PC-3 (cell line): Measurements from ENCODE around the gene CNBD2. TPM values are rescaled to one million over a fixed set of nuclear protein-coding genes. Genes with fewer than 3 reads are reported as not detected.
"Not testable (repeated sequence)": the region's sequence is repeated elsewhere in the genome, so short reads cannot be mapped to it uniquely, and the experiment has no call there.

Experiments
- ATAC-seq: fragments of 200-7000 bp; cut with Tn5 transposase; 2 replicates; pipeline ENCODE4 v1.9.1; 2020; ENCODE audit warnings: mild to moderate bottlenecking, moderate library complexity
- BruUV-seq: library from RNA; stranded (reverse); fragments of 400-500 nt; replicated peaks from 2 replicates; lab custom pipeline; 2021; lab: Mats Ljungman, UMichigan
- CTCF ChIA-PET: fragments of 300-600 bp; sonication (Branson Sonifier 250); formaldehyde crosslinking; loops from one replicate; lab custom pipeline; 2022; ENCODE audit warnings: antibody characterized with exemption; lab: Charles Lee
- POLR2A ChIA-PET: fragments of 300-600 bp; sonication (Branson Sonifier 250); formaldehyde crosslinking; loops from one replicate; lab custom pipeline; 2022; ENCODE audit warnings: antibody characterized with exemption; ENCODE audit not compliant: unreplicated experiment; lab: Charles Lee
- DNase-seq: peaks from one replicate; pipeline ENCODE4 v3.0.0-alpha.2; 2015
- H2AFZ ChIP-seq: fragments of 300-600 bp; sonication (generic); 2 replicates; pipeline ENCODE4 v1.6.0; 2016; ENCODE audit warnings: antibody characterized with exemption, low read length
- H3F3A ChIP-seq: fragments of 300-600 bp; sonication (generic); one replicate; pipeline ENCODE4 v1.6.0; 2017; ENCODE audit warnings: antibody characterized with exemption, low read length, control low read depth, mild to moderate bottlenecking; ENCODE audit not compliant: unreplicated experiment
- H3K27ac ChIP-seq: fragments of 300-600 bp; sonication (generic); 2 replicates; pipeline ENCODE4 v1.5.1; 2016; ENCODE audit warnings: mild to moderate bottlenecking, low read length
- H3K27me3 ChIP-seq: fragments of 300-600 bp; sonication (generic); 2 replicates; pipeline ENCODE4 v1.6.1; 2016; ENCODE audit warnings: low read length, mixed read lengths
- H3K36me3 ChIP-seq: fragments of 300-600 bp; sonication (generic); 2 replicates; pipeline ENCODE4 v1.6.1; 2016; ENCODE audit warnings: low read depth, mixed run types, low read length, mixed read lengths
- H3K4me1 ChIP-seq: fragments of 300-600 bp; sonication (generic); 2 replicates; pipeline ENCODE4 v1.5.1; 2016; ENCODE audit warnings: low read length; ENCODE audit not compliant: insufficient read depth
- H3K4me2 ChIP-seq: fragments of 300-600 bp; sonication (generic); 2 replicates; pipeline ENCODE4 v1.6.0; 2016; ENCODE audit warnings: low read length
- H3K4me3 ChIP-seq: fragments of 300-600 bp; sonication (generic); 2 replicates; pipeline ENCODE4 v1.5.1; 2016; ENCODE audit warnings: mild to moderate bottlenecking, low read length, mixed read lengths
- H3K79me2 ChIP-seq: fragments of 300-600 bp; sonication (generic); 2 replicates; pipeline ENCODE4 v1.6.1; 2017; ENCODE audit warnings: low read length, mixed read lengths
- H3K9ac ChIP-seq: fragments of 300-600 bp; sonication (generic); 2 replicates; pipeline ENCODE4 v1.6.0; 2016; ENCODE audit warnings: mild to moderate bottlenecking, low read length
- H3K9me2 ChIP-seq: fragments of 300-600 bp; sonication (generic); replicated peaks from 2 replicates; pipeline ENCODE4 v1.6.1; 2016; ENCODE audit warnings: mixed run types, low read length, mixed read lengths
- H3K9me3 ChIP-seq: fragments of 300-600 bp; sonication (generic); 2 replicates; pipeline ENCODE4 v1.6.1; 2016; ENCODE audit warnings: low read length, mixed read lengths
- H4K20me1 ChIP-seq: fragments of 300-600 bp; sonication (generic); 2 replicates; pipeline ENCODE4 v1.6.1; 2016; ENCODE audit warnings: low read length, mixed read lengths
- EZH2 ChIP-seq: fragments of 300-600 bp; sonication (generic); IDR thresholded peaks from one replicate; pipeline ENCODE4 v1.6.1; 2017; ENCODE audit warnings: antibody characterized with exemption, mild to moderate bottlenecking, low read length; ENCODE audit not compliant: unreplicated experiment
- EZH2phosphoT487 ChIP-seq: fragments of 300-600 bp; sonication (generic); IDR thresholded peaks from 2 replicates; pipeline ENCODE4 v1.6.1; 2018; ENCODE audit warnings: mild to moderate bottlenecking, antibody characterized with exemption, low read length, borderline replicate concordance
- intact Hi-C: fragments of 100-400 bp; cut with micrococcal nuclease; formaldehyde crosslinking; loops from 2 replicates; pipeline ENCODE4 v1.9.0; 2023
- total RNA-seq: library from RNA; depleted of rRNA; stranded (reverse); fragments of >200 nt; gene quantifications from 2 replicates; pipeline ENCODE4 v1.2.3, GENCODE V29; 2014
- TF ChIP-seq, protein P1 (sequence below): fragments of 300-600 bp; sonication (generic); conservative IDR thresholded peaks from 2 replicates; pipeline ENCODE4 v1.5.1; 2017; ENCODE audit warnings: antibody characterized with exemption, low read depth, mild to moderate bottlenecking, low read length

Gene CNBD2
- total RNA-seq, 1 experiment from 2014 or later = 6.6 TPM

DNA sequence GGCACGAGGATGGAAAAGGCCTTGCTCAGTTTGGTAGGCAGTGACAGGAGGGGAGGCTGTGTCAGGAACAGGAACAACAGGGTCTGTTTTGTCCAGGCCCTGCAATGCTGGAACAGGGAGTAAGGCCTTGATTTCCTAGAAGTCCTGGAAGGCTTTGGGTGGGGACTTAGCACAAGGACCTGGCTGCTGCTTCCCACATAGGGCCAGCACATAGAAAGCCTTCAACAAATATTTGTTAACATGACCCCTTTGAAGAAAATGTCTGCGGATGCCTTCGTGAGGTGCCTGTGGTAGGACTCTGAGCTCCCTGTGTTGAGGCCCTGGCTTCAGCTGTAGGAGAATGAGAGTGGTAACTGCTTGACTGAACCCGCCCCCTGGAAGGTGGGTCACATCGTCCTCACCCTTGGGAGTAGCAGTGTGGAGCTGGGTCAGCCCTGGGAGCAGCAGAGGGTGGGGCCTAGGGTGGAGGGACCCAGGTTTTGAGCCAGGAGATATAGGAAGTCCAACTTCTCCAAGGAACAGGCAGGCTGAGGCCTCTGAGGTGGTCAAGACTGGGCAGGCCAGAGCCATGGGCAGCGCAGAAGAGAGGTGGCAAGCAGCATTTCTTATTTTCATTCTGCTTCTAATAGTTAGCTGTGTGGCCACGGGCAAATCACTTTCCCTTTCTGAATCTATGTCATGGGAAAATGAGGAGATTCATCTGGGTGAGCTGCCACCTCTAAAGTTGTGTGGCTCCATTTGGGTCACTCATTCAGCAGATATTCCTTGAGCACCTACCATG lies 50.0 kb downstream of the CNBD2 start:
- H3K9ac ChIP-seq = no peak overlapping the region
- no peak overlapping the region for H3K27ac ChIP-seq
- intact Hi-C loops = no loop called here
- H3F3A ChIP-seq = no peaks in the 10 kb centered on the region
- DNase-seq (no peak), ATAC-seq (no peak)
- H4K20me1 ChIP-seq = no peaks in the 10 kb centered on the region
- POLR2A ChIA-PET = no interaction called here
- no peak overlapping the region for H3K4me3 ChIP-seq
- H3K36me3 ChIP-seq = no peaks in the 10 kb centered on the region
- CTCF ChIA-PET = no interaction called here
- no peaks in the 10 kb centered on the region for H3K9me2 ChIP-seq
- no TSS peak for BruUV-seq
- H3K4me1 ChIP-seq = 0 out of 2 replicates have a peak, but pooled peaks cover 6% of the 10 kb centered on the region
- no peaks in the 10 kb centered on the region for H3K79me2 ChIP-seq
- H3K9me3 ChIP-seq = no peaks in the 10 kb centered on the region
- TF ChIP-seq, protein P1, sequence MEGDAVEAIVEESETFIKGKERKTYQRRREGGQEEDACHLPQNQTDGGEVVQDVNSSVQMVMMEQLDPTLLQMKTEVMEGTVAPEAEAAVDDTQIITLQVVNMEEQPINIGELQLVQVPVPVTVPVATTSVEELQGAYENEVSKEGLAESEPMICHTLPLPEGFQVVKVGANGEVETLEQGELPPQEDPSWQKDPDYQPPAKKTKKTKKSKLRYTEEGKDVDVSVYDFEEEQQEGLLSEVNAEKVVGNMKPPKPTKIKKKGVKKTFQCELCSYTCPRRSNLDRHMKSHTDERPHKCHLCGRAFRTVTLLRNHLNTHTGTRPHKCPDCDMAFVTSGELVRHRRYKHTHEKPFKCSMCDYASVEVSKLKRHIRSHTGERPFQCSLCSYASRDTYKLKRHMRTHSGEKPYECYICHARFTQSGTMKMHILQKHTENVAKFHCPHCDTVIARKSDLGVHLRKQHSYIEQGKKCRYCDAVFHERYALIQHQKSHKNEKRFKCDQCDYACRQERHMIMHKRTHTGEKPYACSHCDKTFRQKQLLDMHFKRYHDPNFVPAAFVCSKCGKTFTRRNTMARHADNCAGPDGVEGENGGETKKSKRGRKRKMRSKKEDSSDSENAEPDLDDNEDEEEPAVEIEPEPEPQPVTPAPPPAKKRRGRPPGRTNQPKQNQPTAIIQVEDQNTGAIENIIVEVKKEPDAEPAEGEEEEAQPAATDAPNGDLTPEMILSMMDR = no peak
- TF ChIP-seq EZH2phosphoT487 = no peak
- TF ChIP-seq EZH2 = no peak
- no peak overlapping the region for H3K4me2 ChIP-seq
- H3K27me3 ChIP-seq = no peaks in the 10 kb centered on the region
- no peak overlapping the region for H2AFZ ChIP-seq

DNA sequence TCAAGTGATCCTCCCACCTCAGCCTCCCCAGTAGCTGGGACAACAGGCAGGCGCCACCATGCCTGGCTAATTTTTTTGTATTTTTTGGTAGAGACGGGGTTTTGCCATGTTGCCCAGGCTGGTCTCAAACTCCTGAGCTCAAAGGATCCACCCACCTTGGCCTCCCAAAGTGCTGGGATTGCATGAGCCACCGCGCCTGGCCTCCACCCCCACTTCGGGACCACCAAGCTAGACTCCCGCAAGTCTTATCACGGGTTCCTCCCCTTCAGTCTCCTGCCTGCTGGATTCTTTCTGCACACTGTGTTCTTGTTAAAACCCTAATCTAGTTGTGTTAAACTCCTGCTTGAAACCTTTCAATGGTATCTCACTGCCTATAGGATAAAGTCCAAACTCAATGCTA lies 57.7 kb downstream of the CNBD2 start:
- H3K9ac ChIP-seq, H3K27ac ChIP-seq, H3F3A ChIP-seq, H3K36me3 ChIP-seq, H3K79me2 ChIP-seq, intact Hi-C loops, POLR2A ChIA-PET, H3K4me2 ChIP-seq, H3K9me2 ChIP-seq, BruUV-seq, H3K27me3 ChIP-seq, H2AFZ ChIP-seq, DNase-seq, H4K20me1 ChIP-seq, H3K4me1 ChIP-seq, ATAC-seq, H3K9me3 ChIP-seq, H3K4me3 ChIP-seq: not testable (repeated sequence)
- CTCF ChIA-PET = interaction anchor here (0.6 kb wide), 1 partner anchor 33 kb away, joined by 3 read pairs; no protein-coding TSS in a partner anchor

DNA sequence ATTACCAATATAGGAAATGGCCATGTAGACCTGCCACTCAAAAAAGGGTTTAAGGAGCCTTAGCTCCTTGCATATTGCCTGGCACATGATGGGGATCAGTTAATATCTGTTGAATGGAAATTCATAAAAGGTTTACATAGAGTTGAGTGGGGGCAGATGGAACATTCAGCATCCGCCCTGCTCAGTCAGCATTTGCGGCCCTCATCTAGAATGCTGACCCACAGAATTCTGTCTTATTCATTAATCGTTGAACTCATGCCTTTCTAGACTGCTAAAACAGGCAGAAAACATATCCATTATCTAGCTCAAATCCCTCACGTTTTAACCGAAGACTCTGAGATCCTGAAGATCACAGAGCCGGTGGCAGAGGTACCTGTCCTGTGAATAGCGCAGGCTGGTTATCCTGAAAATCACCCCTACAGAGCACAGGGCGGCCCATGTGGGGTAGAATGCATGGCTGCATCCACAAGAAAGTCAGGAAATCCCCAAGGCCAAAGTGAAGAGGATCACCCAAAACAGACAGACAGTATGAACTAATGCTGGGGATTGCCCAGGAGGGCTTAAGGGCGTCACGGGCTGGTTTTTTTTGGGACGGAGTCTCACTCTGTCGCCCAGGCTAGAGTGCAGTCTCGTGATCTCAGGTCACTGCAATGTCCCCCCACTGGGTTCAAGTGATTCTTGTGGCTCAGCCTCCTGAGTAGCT lies 59.9 kb downstream of the CNBD2 start:
- Histone ChIP-seq H3K4me2 (no peak overlapping the region), H4K20me1 (no peaks in the 10 kb centered on the region), H3K9me2 (no peaks in the 10 kb centered on the region), H3K27ac (no peak overlapping the region), H3K9me3 (no peaks in the 10 kb centered on the region), H3K9ac (no peak overlapping the region), H3K4me1 (no peaks in the 10 kb centered on the region), H3K79me2 (no peaks in the 10 kb centered on the region), H3F3A (no peaks in the 10 kb centered on the region), H3K4me3 (no peak overlapping the region), H3K36me3 (no peaks in the 10 kb centered on the region), H3K27me3 (no peaks in the 10 kb centered on the region), H2AFZ (no peak overlapping the region)
- CTCF ChIA-PET = no interaction called here
- ATAC-seq (no peak), DNase-seq (no peak)
- intact Hi-C loops = no loop called here
- BruUV-seq = no TSS peak
- TF ChIP-seq EZH2phosphoT487 = no peak
- TF ChIP-seq, protein P1 = no peak
- TF ChIP-seq EZH2 = no peak
- POLR2A ChIA-PET = interaction anchor here (0.7 kb wide), 1 partner anchor 81 kb away, joined by 3 read pairs; no protein-coding TSS in a partner anchor
